GM21737 (cell line): ENCODE measurements around the gene ZBTB20.

Experiments used
- ATAC-seq: cut with Tn5 transposase; IDR thresholded peaks from one replicate; pipeline ENCODE4 v1.9.1; 2021; ENCODE audit warnings: mild to moderate bottlenecking, moderate library complexity; ENCODE audit not compliant: unreplicated experiment

Gene ZBTB20

GRCh38 chr3:115038817-115039216, 108.3 kb downstream of the ZBTB20 start:
- ATAC-seq = no peak

- no peak for ATAC-seq
Observed at GRCh38 chr3:115022835-115023398, 124.2 kb downstream of the ZBTB20 start.

- ATAC-seq = no peak
Observed at GRCh38 chr3:115022199-115022598, 124.9 kb downstream of the ZBTB20 start.

GRCh38 chr3:115021061-115021460, 126.0 kb downstream of the ZBTB20 start:
- no peak for ATAC-seq

GRCh38 chr3:115019900-115020299, 127.2 kb downstream of the ZBTB20 start:
- no peak for ATAC-seq

GRCh38 chr3:115018694-115019093, 128.4 kb downstream of the ZBTB20 start:
- no peak for ATAC-seq

- ATAC-seq = no peak
Observed at GRCh38 chr3:115007966-115008365, 139.1 kb downstream of the ZBTB20 start.

GRCh38 chr3:115004201-115005140, 142.6 kb downstream of the ZBTB20 start:
- ATAC-seq = no peak

- ATAC-seq = no peak
Observed at GRCh38 chr3:114998971-114999579, 148.0 kb downstream of the ZBTB20 start.

GRCh38 chr3:114994554-114995341, 152.3 kb downstream of the ZBTB20 start:
- no peak for ATAC-seq

GRCh38 chr3:114985776-114986175, 161.3 kb downstream of the ZBTB20 start:
- ATAC-seq = no peak

- ATAC-seq = no peak
Observed at GRCh38 chr3:114983248-114983647, 163.8 kb downstream of the ZBTB20 start.

GRCh38 chr3:114974387-114974786, 172.7 kb downstream of the ZBTB20 start:
- ATAC-seq = peak; percentile 78

GRCh38 chr3:114973536-114973935, 173.6 kb downstream of the ZBTB20 start:
- ATAC-seq = no peak

GRCh38 chr3:114967168-114967567, 179.9 kb downstream of the ZBTB20 start:
- no peak for ATAC-seq

- no peak for ATAC-seq
Observed at GRCh38 chr3:114962189-114962588, 184.9 kb downstream of the ZBTB20 start.

GRCh38 chr3:114958930-114959329, 188.2 kb downstream of the ZBTB20 start:
- ATAC-seq = no peak

- no peak for ATAC-seq
Observed at GRCh38 chr3:114953800-114954199, 193.3 kb downstream of the ZBTB20 start.

- ATAC-seq = no peak
Observed at GRCh38 chr3:114953215-114953799, 193.8 kb downstream of the ZBTB20 start.

GRCh38 chr3:114942773-114943172, 204.3 kb downstream of the ZBTB20 start:
- ATAC-seq = no peak
